ENCODE results near the gene STK35.

Gene STK35

GRCh38 chr20:2128542-2128941 is 26.9 kb downstream of the STK35 start:
- ChIA-PET POLR2A (no interaction called here), CTCF (no interaction called here)
- DNase-seq (ENCODE audit: extremely low spot score) = no peak
- TF ChIP-seq, protein P1, sequence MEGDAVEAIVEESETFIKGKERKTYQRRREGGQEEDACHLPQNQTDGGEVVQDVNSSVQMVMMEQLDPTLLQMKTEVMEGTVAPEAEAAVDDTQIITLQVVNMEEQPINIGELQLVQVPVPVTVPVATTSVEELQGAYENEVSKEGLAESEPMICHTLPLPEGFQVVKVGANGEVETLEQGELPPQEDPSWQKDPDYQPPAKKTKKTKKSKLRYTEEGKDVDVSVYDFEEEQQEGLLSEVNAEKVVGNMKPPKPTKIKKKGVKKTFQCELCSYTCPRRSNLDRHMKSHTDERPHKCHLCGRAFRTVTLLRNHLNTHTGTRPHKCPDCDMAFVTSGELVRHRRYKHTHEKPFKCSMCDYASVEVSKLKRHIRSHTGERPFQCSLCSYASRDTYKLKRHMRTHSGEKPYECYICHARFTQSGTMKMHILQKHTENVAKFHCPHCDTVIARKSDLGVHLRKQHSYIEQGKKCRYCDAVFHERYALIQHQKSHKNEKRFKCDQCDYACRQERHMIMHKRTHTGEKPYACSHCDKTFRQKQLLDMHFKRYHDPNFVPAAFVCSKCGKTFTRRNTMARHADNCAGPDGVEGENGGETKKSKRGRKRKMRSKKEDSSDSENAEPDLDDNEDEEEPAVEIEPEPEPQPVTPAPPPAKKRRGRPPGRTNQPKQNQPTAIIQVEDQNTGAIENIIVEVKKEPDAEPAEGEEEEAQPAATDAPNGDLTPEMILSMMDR (IDR thresholded peaks at IDR 0.05; ENCODE audit: control extremely low read depth, extremely low read depth, low read depth, missing control alignments) = no peak

- CTCF ChIA-PET = no interaction called here
- POLR2A ChIA-PET = no interaction called here
- DNase-seq (ENCODE audit: extremely low spot score) = no peak
These were observed 28.5 kb downstream of the STK35 start for GRCh38 chr20:2130062-2130591.

DNA sequence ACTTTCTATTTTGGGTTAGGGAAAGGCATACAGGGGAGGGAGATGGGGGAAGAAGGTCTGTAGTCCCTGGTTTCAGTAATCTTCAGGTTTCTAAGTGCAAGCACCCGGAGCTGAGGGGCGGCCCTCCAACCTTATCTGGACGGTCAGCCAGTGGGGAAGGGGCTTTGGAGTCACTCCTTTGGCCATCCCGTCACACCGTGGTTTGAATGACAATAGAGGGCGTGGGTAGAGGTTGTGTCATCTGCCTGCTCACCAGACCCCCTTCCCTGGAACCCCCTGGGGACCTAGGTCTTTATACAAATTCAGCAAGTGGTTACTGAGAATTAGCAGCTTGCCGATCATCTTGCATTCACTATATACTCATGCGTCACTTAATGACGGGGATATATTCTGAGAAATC is 29.1 kb downstream of the STK35 start:
- ChIA-PET CTCF (interaction anchor here (0.9 kb wide), 1 partner anchor 22 kb away, joined by 3 read pairs; no protein-coding TSS in a partner anchor), POLR2A (no interaction called here)
- TF ChIP-seq, protein P1 (IDR thresholded peaks at IDR 0.05; ENCODE audit: control extremely low read depth, extremely low read depth, low read depth, missing control alignments) = no peak
- DNase-seq (ENCODE audit: extremely low spot score) = no peak

More at GRCh38 chr20:2130062-2130591, 28.5 kb downstream of the STK35 start:
- TF ChIP-seq, protein P1 (IDR thresholded peaks at IDR 0.05; ENCODE audit: control extremely low read depth, extremely low read depth, low read depth, missing control alignments) = no peak

- ChIA-PET POLR2A (interaction anchor here (0.7 kb wide), 1 partner anchor 345 kb away, joined by 4 read pairs; no protein-coding TSS in a partner anchor), CTCF (interaction anchor here (0.9 to 2.3 kb wide), 2 partner anchors 23 to 41 kb away, joined by 3 to 7 read pairs; no protein-coding TSS in a partner anchor)
- DNase-seq (ENCODE audit: extremely low spot score) = no peak
- TF ChIP-seq, protein P1 (IDR thresholded peaks at IDR 0.05; ENCODE audit: control extremely low read depth, extremely low read depth, low read depth, missing control alignments) = no peak
These were observed 29.7 kb downstream of the STK35 start for GRCh38 chr20:2131366-2131765.

GRCh38 chr20:2132461-2132901 is 30.9 kb downstream of the STK35 start:
- POLR2A ChIA-PET = no interaction called here
- TF ChIP-seq, protein P1 (IDR thresholded peaks at IDR 0.05; ENCODE audit: control extremely low read depth, extremely low read depth, low read depth, missing control alignments) = no peak
- no peak for DNase-seq (ENCODE audit: extremely low spot score)
- CTCF ChIA-PET = interaction anchor here (0.8 to 2.3 kb wide), 2 partner anchors 16 to 40 kb away, joined by 3 to 7 read pairs; no protein-coding TSS in a partner anchor

DNA sequence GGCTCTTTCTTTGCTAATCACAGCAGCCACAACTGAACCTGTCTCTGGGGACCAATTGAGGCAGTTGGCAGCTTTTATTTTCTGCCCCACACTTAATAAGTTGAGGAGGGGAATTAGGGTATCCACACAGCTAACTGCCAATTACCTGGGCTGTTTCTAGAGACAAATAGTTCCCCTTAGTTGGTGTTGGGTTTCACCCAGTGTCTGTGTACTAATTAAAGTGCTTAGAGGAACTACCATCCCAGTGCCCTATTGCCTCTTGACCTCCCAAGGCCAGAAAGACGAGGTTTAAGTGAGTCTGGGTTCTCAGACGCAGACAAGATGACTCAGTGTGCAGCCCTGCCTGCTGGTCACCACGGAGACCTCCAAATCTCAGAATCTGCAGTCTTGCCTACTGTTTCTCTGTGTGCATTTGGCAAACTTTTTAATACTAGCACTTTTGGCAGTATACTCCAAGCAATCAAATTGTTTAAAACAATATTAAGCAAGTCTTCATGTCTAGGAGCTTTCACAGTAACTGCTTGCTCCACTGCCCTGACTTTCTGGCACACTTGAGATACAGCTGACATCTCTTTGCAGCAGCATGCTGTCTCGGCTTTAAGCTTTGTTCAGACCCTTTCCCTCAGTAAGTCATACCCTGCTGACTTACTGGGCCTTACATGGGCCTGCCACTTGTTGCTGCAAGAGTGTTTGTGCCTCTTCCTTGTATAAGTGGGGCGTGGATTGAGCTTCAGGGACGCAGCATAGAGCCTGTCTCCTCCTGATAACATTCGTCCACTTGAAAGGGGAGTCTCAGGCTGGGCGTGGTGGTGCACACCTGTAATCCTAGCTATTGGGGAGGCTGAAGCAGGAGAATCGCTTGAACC is 31.9 kb downstream of the STK35 start:
- ChIA-PET POLR2A (no interaction called here), CTCF (interaction anchor here (1.4 to 2.3 kb wide), 3 partner anchors 10 to 130 kb away, joined by 3 to 7 read pairs (median 7); no protein-coding TSS in a partner anchor)
- TF ChIP-seq, protein P1 (IDR thresholded peaks at IDR 0.05; ENCODE audit: control extremely low read depth, extremely low read depth, low read depth, missing control alignments) = no peak
- DNase-seq (ENCODE audit: extremely low spot score) = no peak

All from GM10248 (cell line).